A549 (cell line): ENCODE data around the gene MAP2K7.

Experiments
- BHLHE40 ChIP-seq: IDR thresholded peaks from 2 replicates; pipeline ENCODE4 v1.6.1; 2012; ENCODE audit warnings: low read depth, low read length, inconsistent platforms
- CHD4 ChIP-seq: fragments of 200-600 bp; sonication (generic); IDR thresholded peaks from 2 replicates; pipeline ENCODE4 v1.6.1; 2016; ENCODE audit warnings: antibody characterized with exemption, mild to moderate bottlenecking, borderline replicate concordance
- CTCF ChIP-seq: fragments of >200 bp; sonication (Bioruptor Twin); formaldehyde crosslinking; IDR thresholded peaks from 3 replicates; pipeline ENCODE4 v1.5.1; 2016
- EHF ChIP-seq: fragments of 250-450 bp; sonication (Bioruptor Pico); IDR thresholded peaks from 2 replicates; pipeline ENCODE4 v1.5.0; 2020; ENCODE audit warnings: mild to moderate bottlenecking
- POLR2A ChIP-seq: IDR thresholded peaks from 2 replicates; pipeline ENCODE4 v1.6.1; 2012; ENCODE audit warnings: mild to moderate bottlenecking, low read length
- POLR2AphosphoS2 ChIP-seq: conservative IDR thresholded peaks from 2 replicates; pipeline ENCODE4 v1.6.1; 2012; ENCODE audit warnings: low read length, improper control_type of control experiment, inconsistent platforms
- RAD21 ChIP-seq, 2 experiments: fragments of >200 bp in 1 of 2; sonication (Bioruptor Twin) in 1 of 2; formaldehyde crosslinking in 1 of 2; IDR thresholded peaks in 1 of 2; conservative IDR thresholded peaks in 1 of 2; 2 replicates in 1 of 2; 3 replicates in 1 of 2; pipeline ENCODE4 v1.6.1; 2012 to 2018; ENCODE audit warnings: inconsistent platforms in 1 of 2
- REST ChIP-seq: fragments of 200-600 bp; sonication (generic); IDR thresholded peaks from 2 replicates; pipeline ENCODE4 v1.6.1; 2016; ENCODE audit warnings: antibody characterized with exemption, mild to moderate bottlenecking, moderate library complexity
- USF2 ChIP-seq: fragments of 450-650 bp; IDR thresholded peaks from 2 replicates; pipeline ENCODE4 v1.6.1; 2014; ENCODE audit warnings: antibody characterized with exemption

GRCh38 chr19:7855426-7856108, 48.1 kb upstream of the MAP2K7 start:
- TF ChIP-seq BHLHE40 (no peak), REST (no peak), RAD21 (conservative IDR thresholded peaks at IDR 0.05 in 1 of 2, IDR thresholded peaks at IDR 0.05 in 1 of 2) (no peak), CHD4 (no peak), POLR2A (no peak), EHF (CRISPR knock-in tag) (no peak), USF2 (no peak), CTCF (no peak), POLR2AphosphoS2 (no peak)
